ENCODE data around the gene GCKR. TPM values are rescaled to one million over a fixed set of nuclear protein-coding genes. Genes with fewer than 3 reads are reported as not detected.
A peak's percentile ranks its signal among the peaks of the same experiment; 100 is the strongest.

The GCKR gene, protein sequence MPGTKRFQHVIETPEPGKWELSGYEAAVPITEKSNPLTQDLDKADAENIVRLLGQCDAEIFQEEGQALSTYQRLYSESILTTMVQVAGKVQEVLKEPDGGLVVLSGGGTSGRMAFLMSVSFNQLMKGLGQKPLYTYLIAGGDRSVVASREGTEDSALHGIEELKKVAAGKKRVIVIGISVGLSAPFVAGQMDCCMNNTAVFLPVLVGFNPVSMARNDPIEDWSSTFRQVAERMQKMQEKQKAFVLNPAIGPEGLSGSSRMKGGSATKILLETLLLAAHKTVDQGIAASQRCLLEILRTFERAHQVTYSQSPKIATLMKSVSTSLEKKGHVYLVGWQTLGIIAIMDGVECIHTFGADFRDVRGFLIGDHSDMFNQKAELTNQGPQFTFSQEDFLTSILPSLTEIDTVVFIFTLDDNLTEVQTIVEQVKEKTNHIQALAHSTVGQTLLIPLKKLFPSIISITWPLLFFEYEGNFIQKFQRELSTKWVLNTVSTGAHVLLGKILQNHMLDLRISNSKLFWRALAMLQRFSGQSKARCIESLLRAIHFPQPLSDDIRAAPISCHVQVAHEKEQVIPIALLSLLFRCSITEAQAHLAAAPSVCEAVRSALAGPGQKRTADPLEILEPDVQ
- total RNA-seq (not detected), polyA plus RNA-seq (not detected)

- Mint-ChIP-seq H3K4me1 (peaks cover 4 to 19% (median 8%) of the 10 kb centered on the region in 3 donors), H3K27ac (peak within 1 kb of the TSS in 4 of 8 donors; percentile 5 to 73 (median 31)), H3K9me3 (no peaks in the 10 kb centered on the region), H3K36me3 (no peaks in the 10 kb centered on the region), H3K4me3 (peak within 1 kb of the TSS; percentile 14 to 75 (median 47)), H3K27me3 (peaks cover 52 to 55% of the 10 kb centered on the region in 2 donors)
- Histone ChIP-seq H3K9me3 (ENCODE audit: low read length) (no peaks in the 10 kb centered on the region), H3K36me3 (ENCODE audit: insufficient read depth, low read length) (no peaks in the 10 kb centered on the region), H3K27ac (ENCODE audit: low read depth, low read length) (no peak within 1 kb of the TSS), H3K4me3 (ENCODE audit: low read length) (no peak within 1 kb of the TSS), H3K4me1 (ENCODE audit: insufficient read depth, low read length) (peaks cover 9% of the 10 kb centered on the region), H3K27me3 (ENCODE audit: insufficient read depth, low read length, poor library complexity, severe bottlenecking) (peaks cover 33% of the 10 kb centered on the region)
- CTCF ChIA-PET: no interaction called here
- POLR2A ChIA-PET: no interaction called here
- no peak for DNase-seq
These were observed at the start of gene GCKR for GRCh38 chr2:27496357-27497287. Gene GCKR (plus strand): TSS chr2:27496839. CDS start chr2:27496905, 66 bp downstream.

DNA sequence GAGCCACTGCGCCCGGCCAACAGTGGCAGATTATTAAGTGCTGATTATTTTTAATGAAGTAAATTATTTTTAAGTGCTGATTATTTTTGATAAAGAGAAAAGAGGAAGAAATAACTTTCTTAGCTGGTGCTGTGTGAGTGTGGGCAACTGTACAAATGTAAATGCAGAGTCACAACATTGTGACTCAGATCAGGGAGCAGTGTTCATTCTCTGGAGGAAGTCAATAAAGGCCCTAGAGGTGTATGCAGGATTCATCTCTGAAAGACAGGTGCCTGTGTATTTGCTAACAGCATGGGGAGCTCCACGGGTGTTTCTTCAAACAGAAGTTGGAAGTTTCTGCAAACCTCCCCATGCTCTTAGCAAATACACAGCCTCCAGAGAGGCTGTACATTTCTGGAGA lies 48.3 kb upstream of the GCKR start:
- Mint-ChIP-seq H3K36me3 (peaks cover 0 to 51% (median 12%) of the 10 kb centered on the region in 3 donors), H3K27ac (peak overlapping the region in 3 of 8 donors; percentile 22 to 68 (median 55)), H3K4me3 (no peak overlapping the region), H3K4me1 (peaks cover 0 to 4% (median 0%) of the 10 kb centered on the region in 3 donors), H3K27me3 (no peaks in the 10 kb centered on the region), H3K9me3 (no peaks in the 10 kb centered on the region)
- ChIA-PET CTCF (no interaction called here), POLR2A (no interaction called here)
- Histone ChIP-seq H3K27me3 (ENCODE audit: insufficient read depth, low read length, poor library complexity, severe bottlenecking) (no peaks in the 10 kb centered on the region), H3K9me3 (ENCODE audit: low read length) (no peaks in the 10 kb centered on the region), H3K27ac (ENCODE audit: low read depth, low read length) (no peak overlapping the region), H3K4me1 (ENCODE audit: insufficient read depth, low read length) (no peaks in the 10 kb centered on the region), H3K4me3 (ENCODE audit: low read length) (no peak overlapping the region), H3K36me3 (ENCODE audit: insufficient read depth, low read length) (no peaks in the 10 kb centered on the region)
- DNase-seq: no peak

GRCh38 chr2:27451095-27451494 lies 45.5 kb upstream of the GCKR start:
- Mint-ChIP-seq H3K27me3 (no peaks in the 10 kb centered on the region), H3K36me3 (peaks cover 0 to 57% (median 18%) of the 10 kb centered on the region in 3 donors), H3K4me1 (peaks cover 0 to 1% (median 0%) of the 10 kb centered on the region in 3 donors), H3K9me3 (no peaks in the 10 kb centered on the region), H3K4me3 (no peak overlapping the region), H3K27ac (peak overlapping the region in 3 of 8 donors; percentile 9 to 86 (median 60))
- H3K4me1 ChIP-seq (ENCODE audit: insufficient read depth, low read length): no peaks in the 10 kb centered on the region
- H3K9me3 ChIP-seq (ENCODE audit: low read length): no peaks in the 10 kb centered on the region
- CTCF ChIA-PET: no interaction called here
- no peaks in the 10 kb centered on the region for H3K36me3 ChIP-seq (ENCODE audit: insufficient read depth, low read length)
- no peak overlapping the region for H3K4me3 ChIP-seq (ENCODE audit: low read length)
- POLR2A ChIA-PET: no interaction called here
- H3K27ac ChIP-seq (ENCODE audit: low read depth, low read length): no peak overlapping the region
- DNase-seq: no peak
- H3K27me3 ChIP-seq (ENCODE audit: insufficient read depth, low read length, poor library complexity, severe bottlenecking): no peaks in the 10 kb centered on the region

- no peak overlapping the region for H3K27ac ChIP-seq (ENCODE audit: low read depth, low read length)
- ChIA-PET POLR2A (no interaction called here), CTCF (no interaction called here)
- Mint-ChIP-seq H3K36me3 (peaks cover 0 to 63% (median 20%) of the 10 kb centered on the region in 3 donors), H3K27me3 (no peaks in the 10 kb centered on the region), H3K9me3 (no peaks in the 10 kb centered on the region), H3K4me3 (no peak overlapping the region), H3K27ac (peak overlapping the region in 1 of 8 donors; percentile 38), H3K4me1 (no peaks in the 10 kb centered on the region)
- no peaks in the 10 kb centered on the region for H3K36me3 ChIP-seq (ENCODE audit: insufficient read depth, low read length)
- no peaks in the 10 kb centered on the region for H3K27me3 ChIP-seq (ENCODE audit: insufficient read depth, low read length, poor library complexity, severe bottlenecking)
- DNase-seq: no peak
- H3K9me3 ChIP-seq (ENCODE audit: low read length): no peaks in the 10 kb centered on the region
- H3K4me3 ChIP-seq (ENCODE audit: low read length): no peak overlapping the region
- no peaks in the 10 kb centered on the region for H3K4me1 ChIP-seq (ENCODE audit: insufficient read depth, low read length)
These were observed 42.7 kb upstream of the GCKR start for GRCh38 chr2:27453968-27454367.

DNA sequence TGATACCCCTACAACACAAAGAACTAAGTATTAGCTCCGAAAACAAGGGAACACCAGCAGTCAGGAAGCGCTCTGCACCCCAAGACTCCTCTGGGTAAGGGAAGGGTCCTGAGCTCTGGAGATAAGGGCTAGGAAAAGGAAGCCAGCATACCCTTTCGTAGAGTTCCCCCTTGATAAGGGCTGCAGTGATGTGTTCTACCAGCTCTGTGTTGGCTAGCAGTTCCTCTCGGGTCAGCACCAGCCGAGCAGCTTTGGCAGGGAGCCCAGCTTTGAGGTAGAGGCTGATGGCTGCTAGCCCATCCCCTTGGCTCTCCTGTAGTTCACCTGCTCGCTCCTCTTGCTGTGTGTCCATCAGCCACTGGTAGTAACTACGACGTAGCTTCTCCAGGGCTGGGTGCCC lies 35.5 kb upstream of the GCKR start:
- no peaks in the 10 kb centered on the region for H3K9me3 Mint-ChIP-seq
- peaks cover 0 to 1% of the 10 kb centered on the region in 2 donors for H3K27me3 Mint-ChIP-seq
- H3K4me3 ChIP-seq (ENCODE audit: low read length): no peak overlapping the region
- no peaks in the 10 kb centered on the region for H3K9me3 ChIP-seq (ENCODE audit: low read length)
- H3K4me1 Mint-ChIP-seq: no peaks in the 10 kb centered on the region
- H3K27me3 ChIP-seq (ENCODE audit: insufficient read depth, low read length, poor library complexity, severe bottlenecking): no peaks in the 10 kb centered on the region
- POLR2A ChIA-PET: no interaction called here
- CTCF ChIA-PET: no interaction called here
- H3K4me1 ChIP-seq (ENCODE audit: insufficient read depth, low read length): no peaks in the 10 kb centered on the region
- H3K27ac ChIP-seq (ENCODE audit: low read depth, low read length): no peak overlapping the region
- peak overlapping the region in 1 of 8 donors; percentile 63 for H3K27ac Mint-ChIP-seq
- peaks cover 0 to 53% (median 11%) of the 10 kb centered on the region in 3 donors for H3K36me3 Mint-ChIP-seq
- DNase-seq: no peak
- H3K4me3 Mint-ChIP-seq: no peak overlapping the region
- no peaks in the 10 kb centered on the region for H3K36me3 ChIP-seq (ENCODE audit: insufficient read depth, low read length)

GRCh38 chr2:27464443-27464842 lies 32.2 kb upstream of the GCKR start:
- Mint-ChIP-seq H3K9me3 (no peaks in the 10 kb centered on the region), H3K36me3 (peaks cover 0 to 25% (median 6%) of the 10 kb centered on the region in 3 donors), H3K4me3 (no peak overlapping the region), H3K4me1 (no peaks in the 10 kb centered on the region), H3K27ac (no peak overlapping the region), H3K27me3 (peaks cover 0 to 1% of the 10 kb centered on the region in 2 donors)
- no peak for DNase-seq
- ChIA-PET CTCF (no interaction called here), POLR2A (no interaction called here)
- no peaks in the 10 kb centered on the region for H3K9me3 ChIP-seq (ENCODE audit: low read length)
- H3K27ac ChIP-seq (ENCODE audit: low read depth, low read length): no peak overlapping the region
- no peaks in the 10 kb centered on the region for H3K36me3 ChIP-seq (ENCODE audit: insufficient read depth, low read length)
- H3K4me3 ChIP-seq (ENCODE audit: low read length): no peak overlapping the region
- no peaks in the 10 kb centered on the region for H3K4me1 ChIP-seq (ENCODE audit: insufficient read depth, low read length)
- H3K27me3 ChIP-seq (ENCODE audit: insufficient read depth, low read length, poor library complexity, severe bottlenecking): no peaks in the 10 kb centered on the region

GRCh38 chr2:27471961-27472360 lies 24.7 kb upstream of the GCKR start:
- Mint-ChIP-seq H3K27ac (peak overlapping the region in 1 of 8 donors; percentile 31), H3K36me3 (peaks cover 4 to 42% (median 19%) of the 10 kb centered on the region in 3 donors), H3K4me1 (no peaks in the 10 kb centered on the region), H3K27me3 (no peaks in the 10 kb centered on the region), H3K4me3 (no peak overlapping the region), H3K9me3 (no peaks in the 10 kb centered on the region)
- Histone ChIP-seq H3K9me3 (ENCODE audit: low read length) (no peaks in the 10 kb centered on the region), H3K27me3 (ENCODE audit: insufficient read depth, low read length, poor library complexity, severe bottlenecking) (no peaks in the 10 kb centered on the region), H3K4me3 (ENCODE audit: low read length) (no peak overlapping the region), H3K27ac (ENCODE audit: low read depth, low read length) (no peak overlapping the region), H3K36me3 (ENCODE audit: insufficient read depth, low read length) (peaks cover 8% of the 10 kb centered on the region), H3K4me1 (ENCODE audit: insufficient read depth, low read length) (no peaks in the 10 kb centered on the region)
- ChIA-PET POLR2A (interaction anchor here (0.7 kb wide), 1 partner anchor 12 kb away, joined by 4 read pairs; no protein-coding TSS in a partner anchor), CTCF (no interaction called here)
- DNase-seq: no peak

Measured in CD8-positive, alpha-beta memory T cell (primary cell).